ENCODE results near the gene DNM3.
A peak's percentile ranks its signal among the peaks of the same experiment; 100 is the strongest.

DNM3 gene

DNA sequence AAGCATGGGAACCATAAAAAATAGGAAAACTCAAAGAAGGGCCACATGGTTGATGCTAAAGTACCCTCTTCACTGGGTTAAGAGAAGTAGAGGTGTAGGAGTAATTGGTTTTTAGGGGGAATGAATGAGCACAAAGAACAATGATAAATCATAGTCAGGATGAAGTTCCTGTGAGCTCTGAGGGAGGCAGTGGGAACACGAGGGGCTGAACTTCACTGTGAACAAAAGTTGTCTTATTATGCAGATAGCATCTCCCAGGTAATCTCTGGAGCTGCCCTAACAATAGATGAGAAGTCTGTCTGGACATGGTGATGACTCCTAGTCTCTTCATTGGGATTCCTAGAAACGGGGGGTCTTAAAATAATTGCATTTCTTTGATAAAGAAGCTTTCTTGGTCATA lies 127.9 kb downstream of the DNM3 start:
- TF ChIP-seq, protein P1, sequence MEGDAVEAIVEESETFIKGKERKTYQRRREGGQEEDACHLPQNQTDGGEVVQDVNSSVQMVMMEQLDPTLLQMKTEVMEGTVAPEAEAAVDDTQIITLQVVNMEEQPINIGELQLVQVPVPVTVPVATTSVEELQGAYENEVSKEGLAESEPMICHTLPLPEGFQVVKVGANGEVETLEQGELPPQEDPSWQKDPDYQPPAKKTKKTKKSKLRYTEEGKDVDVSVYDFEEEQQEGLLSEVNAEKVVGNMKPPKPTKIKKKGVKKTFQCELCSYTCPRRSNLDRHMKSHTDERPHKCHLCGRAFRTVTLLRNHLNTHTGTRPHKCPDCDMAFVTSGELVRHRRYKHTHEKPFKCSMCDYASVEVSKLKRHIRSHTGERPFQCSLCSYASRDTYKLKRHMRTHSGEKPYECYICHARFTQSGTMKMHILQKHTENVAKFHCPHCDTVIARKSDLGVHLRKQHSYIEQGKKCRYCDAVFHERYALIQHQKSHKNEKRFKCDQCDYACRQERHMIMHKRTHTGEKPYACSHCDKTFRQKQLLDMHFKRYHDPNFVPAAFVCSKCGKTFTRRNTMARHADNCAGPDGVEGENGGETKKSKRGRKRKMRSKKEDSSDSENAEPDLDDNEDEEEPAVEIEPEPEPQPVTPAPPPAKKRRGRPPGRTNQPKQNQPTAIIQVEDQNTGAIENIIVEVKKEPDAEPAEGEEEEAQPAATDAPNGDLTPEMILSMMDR (IDR thresholded peaks at IDR 0.05; ENCODE audit: low read depth, low read length), result no peak
- no peak for DNase-seq (ENCODE audit: extremely low read depth, low read depth)

DNA sequence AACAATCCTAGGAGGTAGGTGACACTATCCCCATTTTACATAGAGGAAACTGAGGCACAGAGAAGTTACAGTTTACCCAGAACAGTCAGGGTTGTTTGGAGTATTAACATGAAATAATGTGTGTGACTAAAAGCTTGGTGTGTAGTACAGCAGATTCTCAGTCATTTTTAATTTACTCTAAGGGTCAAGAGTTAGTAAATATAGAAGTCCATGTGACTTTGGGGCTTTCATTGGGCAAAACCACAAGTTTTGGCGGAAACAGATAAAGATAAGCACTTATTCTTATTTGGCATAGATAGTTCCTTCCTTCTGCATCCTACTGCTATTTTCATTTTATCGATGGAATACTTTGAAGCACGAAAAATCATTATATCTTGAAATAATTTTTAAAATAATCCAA lies 128.5 kb downstream of the DNM3 start:
- DNase-seq (ENCODE audit: extremely low read depth, low read depth), result no peak
- TF ChIP-seq, protein P1 (IDR thresholded peaks at IDR 0.05; ENCODE audit: low read depth, low read length), result no peak

DNA sequence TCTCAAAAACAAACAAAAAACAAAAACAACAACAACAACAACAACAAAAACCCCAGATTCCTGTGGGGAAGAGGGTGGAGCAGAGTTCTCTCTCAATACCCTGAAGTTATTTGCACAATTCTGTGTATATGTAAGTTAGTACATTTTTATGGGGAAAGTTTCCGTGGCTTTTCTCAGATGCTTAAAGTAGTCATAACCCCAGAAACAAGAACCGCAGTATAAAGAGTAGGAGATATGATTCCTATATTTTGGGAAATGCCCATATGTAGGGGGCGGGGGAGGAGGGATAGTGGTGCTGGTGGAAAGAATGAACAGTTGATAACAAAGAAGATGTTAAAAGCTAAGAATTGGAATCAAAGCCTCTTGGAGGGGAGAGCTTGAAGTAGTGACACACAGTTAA lies 131.5 kb downstream of the DNM3 start:
- DNase-seq (ENCODE audit: extremely low read depth, low read depth), result no peak
- TF ChIP-seq, protein P1 (IDR thresholded peaks at IDR 0.05; ENCODE audit: low read depth, low read length), result no peak

DNA sequence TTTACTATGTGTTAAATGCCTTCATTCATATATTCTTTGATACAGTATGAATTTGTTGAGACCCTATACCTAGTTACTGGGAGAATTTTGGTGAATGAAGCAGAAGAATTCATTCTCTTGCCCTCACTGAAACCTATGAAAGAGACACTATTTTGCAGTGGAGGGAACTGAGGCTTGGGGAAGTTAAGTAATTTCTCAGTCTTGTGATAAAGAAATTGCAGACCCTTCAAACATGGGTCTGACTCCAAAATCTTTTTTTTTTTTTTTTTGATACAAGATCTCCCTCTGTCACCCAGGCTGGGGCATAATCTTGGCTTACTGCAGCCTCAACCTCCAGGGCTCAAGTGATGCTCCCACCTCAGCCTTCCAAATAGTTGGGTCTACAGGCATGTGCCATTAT lies 132.1 kb downstream of the DNM3 start:
- TF ChIP-seq, protein P1 (IDR thresholded peaks at IDR 0.05; ENCODE audit: low read depth, low read length), result no peak

DNA sequence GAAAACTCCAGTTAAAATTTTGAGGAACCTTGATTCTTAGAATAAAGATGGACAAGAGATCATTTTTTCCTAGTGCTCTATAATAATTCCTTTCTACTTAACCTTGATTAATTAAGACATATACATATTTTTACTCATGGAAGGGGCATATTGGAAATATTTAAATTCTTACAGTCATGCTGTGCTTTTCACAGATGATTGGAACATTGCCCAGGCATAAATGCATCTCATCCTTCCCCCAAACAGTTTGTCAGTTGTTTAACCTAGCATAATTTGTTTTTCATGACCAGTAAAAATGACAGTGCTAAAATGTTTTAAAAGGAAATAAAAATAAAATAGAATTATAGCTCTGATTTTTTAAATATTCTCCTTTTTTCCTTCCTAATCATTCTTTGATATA lies 140.0 kb downstream of the DNM3 start:
- TF ChIP-seq, protein P1 (IDR thresholded peaks at IDR 0.05; ENCODE audit: low read depth, low read length), result no peak

More for the DNA sequence above, 132.1 kb downstream of the DNM3 start:
- no peak for DNase-seq (ENCODE audit: extremely low read depth, low read depth)

DNA sequence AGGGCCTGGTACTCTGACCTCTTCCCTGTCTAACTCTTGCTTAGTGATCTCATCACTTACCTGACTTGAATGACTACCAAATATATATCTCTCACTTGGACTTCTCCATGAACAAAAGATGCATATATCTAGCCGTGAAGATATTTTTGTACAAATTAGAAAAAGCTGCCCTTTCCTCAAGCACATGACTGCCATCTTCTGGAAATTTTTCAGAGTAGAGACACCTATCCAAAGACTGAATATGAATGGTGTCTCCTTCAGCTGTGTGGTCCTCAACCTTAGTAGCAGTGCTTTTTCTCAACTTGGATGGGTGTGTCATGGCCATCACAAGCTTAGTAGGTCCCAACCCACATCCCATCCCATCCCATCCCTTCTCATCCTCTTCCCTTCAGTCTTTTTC lies 142.3 kb downstream of the DNM3 start:
- peak; percentile 10 for DNase-seq (ENCODE audit: extremely low read depth, low read depth)

More for the DNA sequence above, 140.0 kb downstream of the DNM3 start:
- no peak for DNase-seq (ENCODE audit: extremely low read depth, low read depth)

DNA sequence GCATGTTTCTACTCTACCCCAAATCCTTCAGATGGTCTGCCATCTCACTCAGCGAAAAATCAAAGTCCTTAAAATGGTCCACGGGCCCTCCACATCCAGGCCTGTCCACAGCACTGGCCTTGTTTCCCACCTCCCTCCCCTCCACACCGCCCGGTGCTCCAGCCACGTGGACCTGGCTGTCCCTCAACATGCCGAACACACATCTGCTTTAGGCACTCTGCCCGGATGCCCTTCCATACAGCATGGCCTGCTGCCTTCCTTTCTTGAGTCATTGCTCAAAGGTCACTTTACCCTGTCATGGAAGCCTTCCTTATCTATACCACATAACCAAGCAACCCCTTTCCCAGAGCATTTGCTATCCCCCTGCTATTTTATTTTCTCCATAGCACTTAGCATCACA lies 143.0 kb downstream of the DNM3 start:
- TF ChIP-seq, protein P1 (IDR thresholded peaks at IDR 0.05; ENCODE audit: low read depth, low read length), result no peak
- DNase-seq (ENCODE audit: extremely low read depth, low read depth), result no peak

More for the DNA sequence above, 142.3 kb downstream of the DNM3 start:
- TF ChIP-seq, protein P1 (IDR thresholded peaks at IDR 0.05; ENCODE audit: low read depth, low read length), result peak; percentile 52

Data from AG09319 (cell line).